ENCODE results near the gene IL13.
"Not testable (repeated sequence)": the region's sequence is repeated elsewhere in the genome, so short reads cannot be mapped to it uniquely, and the experiment has no call there.

IL13 gene

DNA sequence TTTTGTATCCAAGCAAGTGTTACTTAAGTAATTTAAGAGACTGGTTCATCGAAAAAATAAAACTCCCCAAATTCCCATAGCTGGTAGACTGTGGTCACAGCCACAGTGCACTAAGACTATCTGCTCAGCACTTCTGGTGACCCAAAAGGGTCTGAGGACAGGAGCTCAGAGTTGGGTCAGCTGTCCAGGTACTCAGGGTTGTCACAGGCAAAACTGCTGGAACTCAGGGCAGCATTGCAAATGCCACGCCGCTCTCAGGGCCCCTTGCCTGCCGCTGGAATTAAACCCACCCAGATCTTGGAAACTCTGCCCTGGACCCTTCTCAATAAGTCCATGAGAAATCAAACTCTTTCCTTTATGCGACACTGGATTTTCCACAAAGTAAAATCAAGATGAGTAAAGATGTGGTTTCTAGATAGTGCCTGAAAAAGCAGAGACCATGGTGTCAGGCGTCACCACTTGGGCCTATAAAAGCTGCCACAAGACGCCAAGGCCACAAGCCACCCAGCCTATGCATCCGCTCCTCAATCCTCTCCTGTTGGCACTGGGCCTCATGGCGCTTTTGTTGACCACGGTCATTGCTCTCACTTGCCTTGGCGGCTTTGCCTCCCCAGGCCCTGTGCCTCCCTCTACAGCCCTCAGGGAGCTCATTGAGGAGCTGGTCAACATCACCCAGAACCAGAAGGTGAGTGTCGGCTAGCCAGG lies at the start of gene IL13:
IL13 (plus strand) TSS at position 498 of the 705 bp plus-strand sequence; CDS start at position 512, 14 bp downstream.
- no peak for DNase-seq

DNA sequence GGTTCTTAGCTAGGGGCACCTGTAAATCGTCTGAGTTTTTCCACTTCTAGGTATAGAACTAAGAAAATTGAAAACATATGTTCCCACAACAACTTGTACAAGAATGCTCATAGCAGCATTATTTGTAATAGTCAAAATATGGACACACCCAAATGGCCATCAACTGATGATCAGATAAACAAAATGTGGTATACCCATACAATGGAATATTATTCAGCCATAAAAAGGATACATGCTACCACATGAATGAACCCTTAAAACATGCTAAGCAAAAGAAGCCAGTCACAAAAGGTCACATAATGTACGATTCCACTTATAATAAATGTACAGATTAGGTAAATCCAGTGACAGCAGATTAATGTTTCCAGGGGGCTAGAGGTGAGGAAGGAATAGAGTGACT lies 46.0 kb upstream of the IL13 start:
- no peak for DNase-seq

- no peak for DNase-seq
These were observed 45.1 kb upstream of the IL13 start for GRCh38 chr5:132612846-132613245.

GRCh38 chr5:132621699-132622098 lies 36.3 kb upstream of the IL13 start:
- no peak for DNase-seq

DNA sequence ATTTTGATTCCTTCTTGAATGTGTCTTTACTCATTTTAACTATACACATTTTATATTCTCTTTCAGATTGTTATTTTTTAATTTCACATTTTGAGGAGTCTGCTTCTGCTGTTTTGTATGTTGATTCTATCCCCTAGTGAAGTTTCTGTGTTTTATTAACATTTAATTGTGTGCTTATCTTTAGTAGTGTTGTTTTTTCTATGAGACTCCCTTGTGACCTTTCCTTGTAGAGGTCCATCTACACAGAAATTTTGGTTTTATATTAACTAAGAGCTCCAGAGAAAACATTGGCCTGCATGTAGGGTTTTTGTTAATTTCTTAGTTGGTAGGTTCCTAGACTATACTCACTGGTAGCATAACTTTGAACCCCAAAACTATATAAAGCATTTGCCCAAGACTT lies 35.4 kb upstream of the IL13 start:
- no peak for DNase-seq

- no peak for DNase-seq
These were observed 30.5 kb upstream of the IL13 start for GRCh38 chr5:132627470-132627869.

- DNase-seq = no peak
These were observed 29.2 kb upstream of the IL13 start for GRCh38 chr5:132628814-132629213.

DNA sequence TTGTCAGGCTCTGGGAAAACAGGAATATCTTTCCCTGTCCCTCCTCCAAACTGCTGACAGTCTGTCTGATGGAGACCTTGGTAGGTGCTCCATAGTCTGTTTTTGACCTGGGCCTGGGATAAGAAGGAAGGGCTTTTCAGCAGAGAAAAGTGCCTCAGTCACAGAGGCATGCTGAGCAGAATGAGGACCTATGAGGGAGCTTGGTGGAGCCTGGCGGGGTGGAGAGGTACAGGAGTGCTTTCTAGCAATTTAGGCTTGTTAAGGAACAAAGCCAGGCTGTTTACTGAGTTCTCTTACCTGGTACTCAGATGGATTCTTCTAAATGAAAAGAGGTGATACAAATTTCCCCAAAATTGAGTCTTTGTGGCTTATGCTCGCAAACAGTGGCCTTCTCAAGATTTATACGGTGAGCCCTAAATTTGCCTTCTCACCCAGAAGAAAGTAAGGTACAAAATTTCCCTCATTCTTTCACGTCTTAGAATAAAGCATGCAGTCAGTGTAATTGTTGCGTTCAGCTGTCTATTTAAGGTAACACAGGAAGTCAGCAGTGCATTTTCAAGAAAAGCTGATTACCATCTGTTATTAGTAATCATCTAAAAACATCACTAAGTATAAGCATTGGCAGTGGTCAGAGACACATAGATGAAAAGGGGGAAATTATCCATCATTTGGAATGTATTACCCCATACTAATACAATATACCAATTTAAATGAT lies 28.6 kb upstream of the IL13 start:
- no peak for DNase-seq

- DNase-seq = not testable (repeated sequence)
These were observed 24.4 kb upstream of the IL13 start for GRCh38 chr5:132633587-132633986.

GRCh38 chr5:132635873-132636272 lies 22.1 kb upstream of the IL13 start:
- DNase-seq = no peak

DNA sequence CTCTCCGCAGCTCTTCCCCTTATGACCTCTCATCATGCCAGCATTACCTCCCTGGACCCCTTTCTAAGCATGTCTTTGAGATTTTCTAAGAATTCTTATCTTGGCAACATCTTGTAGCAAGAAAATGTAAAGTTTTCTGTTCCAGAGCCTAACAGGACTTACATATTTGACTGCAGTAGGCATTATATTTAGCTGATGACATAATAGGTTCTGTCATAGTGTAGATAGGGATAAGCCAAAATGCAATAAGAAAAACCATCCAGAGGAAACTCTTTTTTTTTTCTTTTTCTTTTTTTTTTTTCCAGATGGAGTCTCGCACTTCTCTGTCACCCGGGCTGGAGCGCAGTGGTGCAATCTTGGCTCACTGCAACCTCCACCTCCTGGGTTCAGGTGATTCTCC lies 20.7 kb upstream of the IL13 start:
- no peak for DNase-seq

- DNase-seq = no peak
These were observed 18.3 kb upstream of the IL13 start for GRCh38 chr5:132639706-132640130.

DNA sequence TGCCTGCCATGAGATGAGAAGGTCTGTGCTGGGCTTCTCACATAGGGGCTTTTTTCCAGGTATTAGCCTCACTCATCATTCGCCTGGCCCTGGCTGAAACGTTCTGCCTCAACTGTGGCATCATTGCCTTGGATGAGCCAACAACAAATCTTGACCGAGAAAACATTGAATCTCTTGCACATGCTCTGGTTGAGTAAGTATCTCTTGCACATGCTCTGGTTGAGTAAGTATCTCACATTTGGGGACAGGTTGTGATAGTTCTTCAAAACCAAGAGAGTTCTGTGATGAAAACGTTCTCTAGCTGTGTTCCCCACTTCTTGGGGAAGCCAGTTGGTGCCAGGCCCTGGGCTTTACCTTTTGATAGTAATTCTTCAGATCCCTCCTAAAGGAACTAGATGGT lies 17.4 kb upstream of the IL13 start:
- no peak for DNase-seq

GRCh38 chr5:132641241-132641723 lies 16.7 kb upstream of the IL13 start:
- DNase-seq = no peak

- no peak for DNase-seq
These were observed 16.1 kb upstream of the IL13 start for GRCh38 chr5:132641841-132642240.

DNA sequence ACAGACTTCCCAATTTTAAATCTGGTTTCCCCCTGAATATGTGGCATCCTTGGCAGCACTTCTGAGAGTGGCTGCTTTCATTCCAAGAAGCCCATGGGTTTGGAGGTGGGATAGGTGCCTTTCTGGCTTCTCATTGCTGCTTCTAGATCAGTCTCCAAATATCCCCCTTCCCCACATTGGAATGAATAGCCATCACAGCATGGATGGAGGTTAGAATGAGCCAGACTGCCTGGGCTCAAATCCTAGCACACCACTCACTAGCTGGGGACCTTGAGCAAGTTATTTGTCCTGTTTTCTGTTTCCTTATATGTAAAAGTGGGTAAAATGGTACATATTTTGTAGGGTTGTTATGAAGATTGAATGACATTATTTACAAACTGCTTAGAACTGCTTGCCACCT lies 13.8 kb upstream of the IL13 start:
- no peak for DNase-seq

GRCh38 chr5:132646583-132647266 lies 11.2 kb upstream of the IL13 start:
- no peak for DNase-seq

- DNase-seq = no peak
These were observed 10.5 kb upstream of the IL13 start for GRCh38 chr5:132647473-132647872.

DNA sequence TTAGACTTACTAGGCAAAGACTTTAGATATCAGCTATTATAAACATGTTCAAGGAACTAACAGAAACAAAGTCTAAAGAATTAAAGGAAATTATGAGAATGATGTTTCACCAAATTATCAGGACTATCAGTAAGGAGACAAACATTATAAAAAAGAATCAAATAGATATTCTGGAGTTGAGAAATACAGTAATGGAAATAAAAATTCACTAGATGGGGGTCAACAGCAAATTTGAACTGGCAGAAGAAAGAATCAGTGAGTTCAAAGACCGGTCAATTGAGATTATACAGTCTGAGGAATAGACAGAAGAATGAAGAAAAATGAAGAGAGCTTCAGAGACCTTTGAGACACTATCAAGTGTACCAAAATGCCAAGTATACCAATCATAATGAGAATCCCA lies 9.6 kb upstream of the IL13 start:
- no peak for DNase-seq

- DNase-seq = no peak
These were observed 6.0 kb upstream of the IL13 start for GRCh38 chr5:132651838-132652469.

DNA sequence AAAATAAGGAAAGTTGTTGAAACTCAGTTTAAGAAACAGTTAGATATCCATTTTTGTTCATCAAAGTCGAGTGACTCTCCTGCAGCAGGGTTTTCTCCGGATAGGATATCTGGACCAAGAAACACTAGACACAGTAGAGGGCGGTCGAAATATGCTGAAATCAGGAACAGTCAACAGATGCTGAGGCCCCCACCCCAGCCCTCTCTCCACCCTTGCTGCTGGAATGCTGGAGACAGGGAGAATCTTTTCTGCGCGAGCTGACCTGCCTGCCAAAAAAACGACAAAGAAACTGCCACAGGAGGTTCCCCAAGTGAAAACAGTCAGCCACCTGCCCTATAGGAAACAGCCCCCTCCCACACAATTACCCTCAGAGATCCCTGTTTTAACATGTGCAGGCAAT lies 4.3 kb upstream of the IL13 start:
- no peak for DNase-seq

DNA sequence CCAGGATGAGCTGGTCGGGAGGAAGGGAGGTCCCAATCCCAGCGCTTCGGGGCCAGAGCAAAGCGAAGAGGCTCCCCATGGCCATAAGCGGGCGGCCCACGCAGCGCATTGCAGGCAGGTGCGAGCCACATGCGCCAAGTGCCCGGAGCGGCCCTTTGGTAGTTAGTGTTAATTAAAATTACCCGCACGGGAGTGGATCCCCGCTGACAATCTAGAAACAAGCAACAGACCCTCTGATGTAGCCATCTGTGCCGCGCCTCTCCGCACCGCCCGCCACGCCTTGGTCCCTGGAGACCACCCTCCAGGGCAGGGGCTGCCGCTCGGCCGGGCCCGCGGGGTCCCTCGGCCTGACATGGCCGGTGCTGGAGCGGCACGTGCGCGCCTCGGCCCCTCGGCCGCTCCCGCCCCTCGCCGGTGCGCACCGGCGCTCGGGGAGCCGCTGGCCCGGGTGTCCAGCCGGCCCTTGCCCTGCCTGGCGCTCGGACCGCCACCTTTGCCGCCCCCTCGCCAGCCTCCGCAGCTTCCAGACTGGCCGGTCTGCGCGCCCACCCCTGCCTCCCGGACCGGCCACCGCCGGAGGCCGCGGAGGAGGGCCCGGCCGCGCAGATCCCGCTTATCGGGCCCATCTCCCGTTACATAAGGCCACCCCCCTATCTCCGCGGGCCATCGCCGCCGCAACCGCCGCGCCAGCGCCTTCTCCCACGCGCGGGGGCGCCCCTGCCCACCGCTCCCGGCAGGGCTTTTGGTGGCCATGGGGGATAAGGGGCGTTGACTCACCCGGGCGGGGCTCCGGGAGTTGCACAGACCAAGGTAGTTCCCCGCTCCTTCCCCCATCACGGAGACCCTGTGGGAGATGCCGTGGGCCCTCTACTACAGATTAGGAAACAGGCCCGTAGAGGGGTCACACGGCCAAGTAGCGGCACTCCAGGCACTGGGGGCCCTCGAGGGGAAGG lies 1.9 kb upstream of the IL13 start:
- peak; percentile 76 for DNase-seq

Measured in retina (tissue), 1 donor.